ENCODE measurements around the gene MSL1.

The MSL1 gene

DNA sequence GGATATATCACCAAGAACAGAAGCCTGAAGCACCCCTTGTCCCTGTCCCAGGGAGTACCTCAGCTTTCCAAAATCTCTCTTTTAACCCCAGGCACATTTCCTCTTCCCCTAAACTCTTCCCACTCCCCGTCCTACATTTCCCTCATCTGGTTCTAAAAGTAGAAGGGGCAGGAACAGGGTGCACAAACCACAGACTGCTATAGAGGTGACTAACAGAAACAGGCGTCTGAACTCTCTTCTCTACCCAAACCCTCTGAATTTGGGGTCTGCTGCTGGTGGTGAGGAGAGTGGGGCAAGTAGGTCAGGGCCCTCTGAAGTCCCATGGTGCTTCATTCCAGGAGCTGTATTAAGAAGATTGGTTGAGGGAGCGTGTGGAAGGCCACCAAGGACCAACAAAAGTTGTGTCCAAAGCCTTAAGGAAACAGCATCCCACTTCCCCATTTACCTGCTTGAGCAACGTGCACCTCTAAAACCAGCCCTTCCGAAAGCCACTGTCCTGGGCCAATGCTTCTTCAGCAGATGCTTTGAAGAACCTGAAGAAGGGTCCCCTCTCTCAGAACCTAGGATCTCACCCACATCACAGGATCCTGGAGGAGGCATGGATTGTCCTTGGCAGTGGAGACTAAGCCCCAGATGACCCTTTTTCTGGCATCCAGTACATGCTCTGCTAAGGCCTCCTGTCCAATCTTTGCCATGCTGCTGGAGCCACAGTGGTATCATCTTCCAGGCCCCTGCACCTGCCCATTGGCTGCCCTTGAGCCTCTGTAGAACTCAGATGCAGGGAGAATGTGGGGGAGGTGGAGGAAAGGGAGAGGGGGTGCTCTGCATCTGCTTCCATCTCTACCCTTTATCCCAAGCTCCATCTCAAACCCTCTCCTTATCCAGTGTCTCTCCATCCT, 15.7 kb upstream of the MSL1 start:
- DNase-seq = no peak

DNA sequence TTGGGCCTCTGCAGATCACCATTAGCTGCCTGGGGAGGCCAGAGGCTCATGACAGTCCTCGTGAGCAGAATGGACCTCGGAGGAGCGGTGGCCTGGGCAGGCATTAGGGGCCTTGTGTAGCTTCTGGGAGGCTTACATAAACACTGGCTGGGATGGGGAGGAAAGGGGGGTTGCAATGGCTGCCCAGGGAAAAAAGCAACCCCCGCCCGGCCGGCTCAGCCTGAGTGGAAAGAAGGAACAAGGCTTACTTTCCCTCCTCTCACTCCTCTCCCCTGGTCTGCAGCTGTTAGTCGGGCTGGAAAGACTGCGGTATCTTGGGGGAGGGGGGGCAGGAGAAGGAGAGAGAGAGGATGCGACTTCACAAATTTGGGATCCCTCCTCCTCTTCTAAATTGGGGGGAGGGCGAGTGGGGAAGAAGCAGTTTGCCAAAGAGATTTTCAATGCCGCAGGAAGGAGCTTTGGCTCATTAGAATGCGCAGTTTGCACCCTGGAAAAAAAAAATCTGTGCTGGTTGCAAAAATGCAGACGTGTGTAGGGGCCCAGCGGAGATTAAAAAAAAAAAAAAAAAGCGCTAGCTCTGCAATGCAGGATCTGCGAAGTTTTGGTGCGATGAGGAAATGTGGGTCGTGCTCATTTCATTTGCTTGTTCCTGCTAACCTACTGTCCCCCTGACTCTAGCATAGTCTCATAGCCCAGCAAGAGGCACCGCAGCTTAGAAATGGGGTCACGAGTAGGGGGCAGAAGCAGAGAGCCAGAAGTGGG, 14.8 kb upstream of the MSL1 start:
- DNase-seq = peak; percentile 50

GRCh38 chr17:40107522-40108174, 14.1 kb upstream of the MSL1 start:
- DNase-seq = peak; percentile 23

DNA sequence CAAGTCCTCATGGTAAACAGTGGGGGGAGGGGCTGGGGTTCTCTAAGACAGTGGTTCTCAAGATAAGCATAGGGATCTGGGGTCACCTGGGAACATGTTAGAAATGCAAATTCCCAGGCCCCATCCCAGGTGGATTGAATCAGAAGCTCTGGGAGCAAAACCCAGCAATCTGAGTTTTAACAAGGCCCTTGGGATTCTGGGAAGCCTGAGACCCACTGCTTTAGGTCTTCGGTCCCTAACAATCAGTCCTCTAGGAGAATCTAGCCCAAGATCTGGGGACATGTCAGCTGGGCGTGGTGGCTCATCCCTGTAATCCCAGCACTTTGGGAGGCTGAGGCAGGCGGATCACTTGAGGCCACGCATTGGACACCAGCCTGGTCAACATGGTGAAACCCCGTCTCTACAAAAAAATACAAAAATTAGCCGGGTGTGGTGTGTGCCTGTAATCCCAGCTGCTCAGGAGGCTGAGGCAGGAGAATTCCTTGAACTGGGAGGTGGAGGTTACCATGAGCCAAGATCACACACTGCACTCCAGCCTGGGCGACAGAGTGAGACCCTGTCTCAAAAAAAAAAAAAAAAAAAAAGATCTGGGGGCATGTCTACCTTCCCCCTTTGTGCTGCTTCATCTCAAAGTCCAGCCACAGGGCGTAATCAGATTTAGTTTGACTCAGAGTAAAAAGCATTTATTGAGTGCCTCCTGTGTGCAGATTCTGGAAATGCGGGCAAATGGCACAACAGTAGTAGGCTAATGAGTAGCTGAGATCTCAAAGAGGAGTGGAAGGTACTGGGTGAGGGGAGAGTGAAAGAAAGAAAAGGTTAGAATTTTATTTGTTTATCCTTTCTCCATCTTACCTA, 12.6 kb upstream of the MSL1 start:
- no peak for DNase-seq

DNA sequence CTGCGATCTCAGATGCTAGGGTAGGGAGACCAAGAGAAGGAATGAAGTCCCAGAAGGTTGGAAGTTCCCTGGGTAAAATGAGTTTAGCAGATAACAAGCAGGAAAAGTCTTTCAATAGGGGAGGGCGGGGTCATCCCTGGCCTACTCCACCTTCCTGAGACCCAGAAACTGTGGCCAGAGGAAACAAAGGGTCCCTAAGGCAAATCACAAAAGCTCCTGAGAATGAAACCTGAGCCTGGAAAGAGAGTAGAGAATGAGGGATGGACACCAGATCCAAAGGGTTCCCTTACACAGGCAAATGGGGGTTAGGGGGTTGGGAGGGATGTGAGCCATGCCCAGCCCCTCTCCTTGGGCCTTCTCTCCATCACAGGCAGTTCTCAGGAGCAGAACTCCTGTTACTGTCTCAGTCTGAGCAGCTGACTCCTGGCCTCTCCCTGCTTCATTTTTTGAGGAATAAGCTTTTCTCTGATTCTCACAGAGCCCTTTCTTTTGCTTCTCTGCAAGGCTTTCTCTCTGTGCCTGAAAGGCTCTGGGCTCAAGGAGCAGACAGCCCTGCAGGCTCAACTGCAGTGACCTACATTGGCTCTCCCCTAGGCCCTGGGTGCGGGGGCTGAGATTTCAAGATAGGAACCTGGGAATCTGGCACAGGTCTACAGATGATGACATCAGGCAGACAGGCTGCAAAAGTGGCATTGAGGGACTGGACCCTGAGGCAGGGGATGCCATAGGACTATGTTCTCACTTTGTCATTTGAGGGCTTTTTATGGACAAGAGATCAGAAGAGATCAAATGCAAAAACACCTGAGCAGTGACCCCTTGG, 11.5 kb upstream of the MSL1 start:
- DNase-seq = no peak

DNA sequence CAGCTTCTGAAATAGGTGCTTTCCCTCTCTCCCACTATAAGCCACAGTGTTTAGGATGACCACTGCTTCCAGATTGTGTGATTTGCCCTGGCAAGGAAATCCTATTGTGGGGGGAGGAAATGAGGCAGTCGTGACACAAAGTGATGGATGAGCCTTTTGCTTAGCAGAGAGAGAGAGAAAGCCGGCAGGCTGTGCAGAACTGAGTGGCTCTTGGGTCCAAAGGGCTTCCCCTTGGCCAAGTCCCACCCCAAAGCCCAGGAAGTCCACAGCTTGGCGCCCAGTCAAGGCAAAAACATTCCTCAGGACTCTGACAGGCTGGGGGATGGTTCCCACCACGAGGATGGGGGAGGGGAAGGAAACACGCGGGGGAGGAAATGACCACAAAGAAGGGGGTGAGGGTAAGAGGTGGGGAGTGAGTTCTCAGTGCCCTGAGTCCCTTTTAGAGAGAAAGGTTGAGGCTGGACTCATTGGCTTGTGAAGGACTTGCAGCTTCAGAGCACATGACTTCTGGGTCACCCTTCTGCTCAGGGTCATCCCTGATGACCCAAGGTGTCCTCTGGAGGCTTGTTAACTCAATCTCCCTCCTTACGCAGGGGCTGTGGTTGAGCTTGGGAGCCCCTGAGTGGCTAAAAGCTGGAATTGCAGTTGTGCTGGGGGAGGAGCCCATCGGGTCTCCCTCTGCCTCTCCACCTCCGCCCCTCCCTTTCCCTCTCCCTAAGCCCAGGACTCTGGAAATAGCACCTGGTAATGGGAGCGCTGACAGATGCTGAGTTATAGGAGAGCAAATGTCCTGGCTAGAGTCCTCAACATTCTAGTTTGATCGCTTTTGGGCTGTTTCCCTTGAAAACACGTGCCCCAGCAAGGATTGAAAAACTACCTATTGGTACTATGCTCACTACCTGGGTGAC, 10.3 kb upstream of the MSL1 start:
- DNase-seq = peak; percentile 69

DNA sequence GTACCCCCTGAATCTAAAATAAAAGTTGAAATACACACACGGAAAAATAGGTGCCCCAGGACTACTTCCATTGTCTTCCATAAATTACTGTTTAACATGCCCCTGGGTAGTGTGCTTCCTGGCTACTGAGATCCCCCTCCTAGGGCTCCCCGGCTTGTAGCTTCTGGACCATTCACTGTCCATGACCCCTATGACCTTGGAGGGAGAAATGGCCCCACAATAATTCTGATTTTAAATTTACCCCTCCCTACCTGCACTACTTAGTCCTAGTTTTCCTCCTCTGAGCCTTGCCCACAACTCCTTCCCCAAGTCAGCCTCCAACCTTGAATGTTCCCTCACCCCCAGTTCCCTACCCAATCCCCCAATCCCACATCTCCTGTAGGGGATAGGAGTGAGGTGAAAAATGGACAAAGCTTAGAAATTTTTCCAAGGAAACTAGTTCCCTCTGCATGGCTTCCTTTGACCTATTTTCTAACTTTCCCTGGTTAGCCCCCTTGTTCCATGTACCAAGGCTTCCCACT, 9.5 kb upstream of the MSL1 start:
- DNase-seq = no peak

GRCh38 chr17:40112718-40113109, 9.1 kb upstream of the MSL1 start:
- no peak for DNase-seq

DNA sequence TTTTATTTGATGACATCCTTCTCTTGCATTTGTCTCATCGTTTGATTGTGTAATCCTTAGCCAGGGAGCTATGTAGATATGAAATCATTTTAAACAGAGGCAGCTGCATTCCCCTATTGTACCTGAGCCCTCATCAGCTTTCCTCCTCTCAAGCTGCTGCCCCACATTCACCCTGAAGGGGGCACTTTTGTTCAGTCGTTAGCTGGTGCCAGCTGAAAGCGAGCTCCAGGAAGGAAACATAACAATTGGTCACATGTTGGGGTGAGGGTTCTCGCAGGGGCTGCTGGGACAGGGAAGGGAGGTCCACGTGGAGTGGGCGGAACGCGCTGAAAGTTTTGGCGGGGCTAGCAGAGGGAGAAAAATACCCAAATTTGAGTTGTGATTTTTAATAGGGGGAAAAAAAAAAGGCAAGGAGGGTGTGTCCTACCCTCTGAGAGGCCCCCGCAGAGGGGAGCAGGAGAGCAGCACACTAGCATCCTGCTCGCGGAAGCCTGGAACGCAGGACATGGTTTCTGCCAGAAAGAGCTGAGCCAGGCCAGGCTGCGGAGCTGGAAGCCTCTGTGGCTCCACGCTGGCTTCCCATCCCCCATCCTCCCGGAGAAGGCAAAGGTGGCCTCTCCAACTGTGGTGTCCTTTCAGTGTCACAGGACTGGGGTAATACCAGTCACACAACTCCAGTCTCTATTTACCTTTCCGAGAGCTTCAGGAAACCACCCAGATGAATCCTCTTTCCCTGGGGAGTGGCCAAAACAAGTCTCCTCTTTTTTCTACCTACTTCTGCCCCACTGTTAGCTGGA, 8.5 kb upstream of the MSL1 start:
- peak; percentile 93 for DNase-seq

DNA sequence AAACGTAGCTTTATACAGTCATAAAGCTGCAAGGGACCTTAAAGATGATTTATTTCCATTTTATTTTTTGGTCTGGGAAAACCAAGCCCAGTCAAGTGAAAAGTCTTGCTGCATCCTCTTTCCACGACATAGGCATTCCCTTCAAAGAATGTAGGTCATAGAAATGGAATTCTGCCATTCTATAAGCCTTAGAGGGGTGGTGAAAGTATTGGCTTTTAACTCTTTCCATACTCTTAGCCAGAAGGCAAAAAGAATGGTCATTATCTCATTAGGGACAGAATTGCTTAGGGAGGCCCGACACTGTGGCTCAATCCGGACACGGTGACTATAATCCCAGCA, 7.9 kb upstream of the MSL1 start:
- DNase-seq = no peak

- no peak for DNase-seq
Observed at GRCh38 chr17:40115101-40115436, 6.7 kb upstream of the MSL1 start.

- no peak for DNase-seq
Observed at GRCh38 chr17:40122136-40122998, 596 bp downstream of the MSL1 start.

GRCh38 chr17:40122999-40123810, 1.4 kb downstream of the MSL1 start:
- DNase-seq = peak; percentile 50

- DNase-seq = no peak
Observed at GRCh38 chr17:40123811-40124114, 2.0 kb downstream of the MSL1 start.

- DNase-seq = no peak
Observed at GRCh38 chr17:40124279-40125141, 2.7 kb downstream of the MSL1 start.

GRCh38 chr17:40129498-40129897, 7.7 kb downstream of the MSL1 start:
- no peak for DNase-seq
